ENCODE measurements around the gene ERFL. TPM values are rescaled to one million over a fixed set of nuclear protein-coding genes. Genes with fewer than 3 reads are reported as not detected.
A peak's percentile ranks its signal among the peaks of the same experiment; 100 is the strongest.

The ERFL gene
- total RNA-seq, 1 experiment from 2014 or later = not detected

- no peak for DNase-seq (ENCODE audit: low read depth)
Measured at GRCh38 chr19:41898235-41898634, 30.0 kb downstream of the ERFL start.

- no peak for DNase-seq (ENCODE audit: low read depth)
Measured at GRCh38 chr19:41897820-41898219, 30.4 kb downstream of the ERFL start.

GRCh38 chr19:41897181-41897580 is 31.1 kb downstream of the ERFL start:
- no peak for DNase-seq (ENCODE audit: low read depth)

GRCh38 chr19:41896581-41896942 is 31.7 kb downstream of the ERFL start:
- no peak for DNase-seq (ENCODE audit: low read depth)

- no peak for DNase-seq (ENCODE audit: low read depth)
Measured at GRCh38 chr19:41895745-41896580, 32.3 kb downstream of the ERFL start.

GRCh38 chr19:41894350-41894749 is 33.9 kb downstream of the ERFL start:
- no peak for DNase-seq (ENCODE audit: low read depth)

- peak; percentile 40 for DNase-seq (ENCODE audit: low read depth)
Measured at GRCh38 chr19:41893899-41894298, 34.4 kb downstream of the ERFL start.

GRCh38 chr19:41892173-41892902 is 35.9 kb downstream of the ERFL start:
- DNase-seq (ENCODE audit: low read depth) = no peak

- DNase-seq (ENCODE audit: low read depth) = no peak
Measured at GRCh38 chr19:41890936-41891335, 37.3 kb downstream of the ERFL start.

- no peak for DNase-seq (ENCODE audit: low read depth)
Measured at GRCh38 chr19:41889896-41890295, 38.4 kb downstream of the ERFL start.

GRCh38 chr19:41888926-41889325 is 39.3 kb downstream of the ERFL start:
- DNase-seq (ENCODE audit: low read depth) = no peak

- no peak for DNase-seq (ENCODE audit: low read depth)
Measured at GRCh38 chr19:41887711-41888382, 40.4 kb downstream of the ERFL start.

- no peak for DNase-seq (ENCODE audit: low read depth)
Measured at GRCh38 chr19:41886761-41887710, 41.2 kb downstream of the ERFL start.

- peak; percentile 95 for DNase-seq (ENCODE audit: low read depth)
Measured at GRCh38 chr19:41883821-41884733, 44.2 kb downstream of the ERFL start.

- no peak for DNase-seq (ENCODE audit: low read depth)
Measured at GRCh38 chr19:41883463-41883820, 44.8 kb downstream of the ERFL start.

- DNase-seq (ENCODE audit: low read depth) = no peak
Measured at GRCh38 chr19:41882568-41883462, 45.4 kb downstream of the ERFL start, which contains the start of gene ARHGEF1. Gene ARHGEF1 (plus strand): TSS chr19:41883184. CDS start chr19:41888083, 4,899 bp downstream.

- DNase-seq (ENCODE audit: low read depth) = no peak
Measured at GRCh38 chr19:41880329-41880708, 47.9 kb downstream of the ERFL start.

- DNase-seq (ENCODE audit: low read depth) = no peak
Measured at GRCh38 chr19:41879670-41880328, 48.5 kb downstream of the ERFL start.

GRCh38 chr19:41879080-41879479 is 49.2 kb downstream of the ERFL start:
- no peak for DNase-seq (ENCODE audit: low read depth)

All from LHCN-M2 (cell line).